OCI-LY7 (cell line): Measurements from ENCODE around the gene ALDH2. TPM values are rescaled to one million over a fixed set of nuclear protein-coding genes. Genes with fewer than 3 reads are reported as not detected.

Source experiments
- BruUV-seq: library from RNA; stranded (reverse); fragments of 400-500 nt; replicated peaks from 2 replicates; lab custom pipeline; 2021; lab: Mats Ljungman, UMichigan
- CTCF ChIA-PET: fragments of 300-600 bp; sonication (Branson Sonifier 250); formaldehyde crosslinking; loops from one replicate; lab custom pipeline; 2022; ENCODE audit warnings: antibody characterized with exemption; ENCODE audit not compliant: unreplicated experiment; lab: Charles Lee
- POLR2A ChIA-PET: fragments of 300-600 bp; sonication (Branson Sonifier 250); formaldehyde crosslinking; loops from one replicate; lab custom pipeline; 2022; ENCODE audit warnings: antibody characterized with exemption; lab: Charles Lee
- DNase-seq: peaks from one replicate; pipeline ENCODE4 v3.0.0-alpha.2; 2015; ENCODE audit warnings: low spot score
- H2AFZ ChIP-seq: fragments of 200-600 bp; sonication (generic), shearing (Covaris generic); 2 replicates; pipeline ENCODE4 v1.6.1; 2014; ENCODE audit warnings: mild to moderate bottlenecking, antibody characterized with exemption, low read length, moderate library complexity
- H3K27ac ChIP-seq: fragments of 200-600 bp; sonication (generic); 2 replicates; pipeline ENCODE4 v1.5.1; 2014; ENCODE audit warnings: mixed run types, low read depth, mild to moderate bottlenecking, moderate library complexity, low read length, inconsistent platforms; ENCODE audit not compliant: poor library complexity, severe bottlenecking
- H3K36me3 ChIP-seq: fragments of 200-600 bp; sonication (generic); 2 replicates; pipeline ENCODE4 v1.6.1; 2014; ENCODE audit warnings: mild to moderate bottlenecking, antibody characterized with exemption, low read length, moderate library complexity, mixed read lengths; ENCODE audit not compliant: insufficient read depth
- H3K4me1 ChIP-seq: fragments of 200-600 bp; sonication (generic); 2 replicates; pipeline ENCODE4 v1.5.1; 2014; ENCODE audit warnings: mild to moderate bottlenecking, low read length; ENCODE audit not compliant: insufficient read depth, poor library complexity, severe bottlenecking
- H3K4me2 ChIP-seq: fragments of 200-600 bp; sonication (generic); 2 replicates; pipeline ENCODE4 v1.6.1; 2014; ENCODE audit warnings: mild to moderate bottlenecking, low read length
- H3K4me3 ChIP-seq: fragments of 200-600 bp; sonication (generic); 2 replicates; pipeline ENCODE4 v1.5.1; 2014; ENCODE audit warnings: mild to moderate bottlenecking, low read depth, low read length; ENCODE audit not compliant: poor library complexity, severe bottlenecking
- H3K79me2 ChIP-seq: fragments of 200-600 bp; sonication (generic); 2 replicates; pipeline ENCODE4 v1.6.1; 2016; ENCODE audit warnings: low read depth, mild to moderate bottlenecking, low read length, moderate library complexity, mixed read lengths; ENCODE audit not compliant: insufficient read depth
- H3K9me2 ChIP-seq: fragments of 200-600 bp; sonication (generic); 2 replicates; pipeline ENCODE4 v1.6.1; 2016; ENCODE audit warnings: mild to moderate bottlenecking, low read length, mixed read lengths; ENCODE audit not compliant: insufficient read depth
- H3K9me3 ChIP-seq: fragments of 200-600 bp; sonication (generic); 2 replicates; pipeline ENCODE4 v1.6.1; 2014; ENCODE audit warnings: mild to moderate bottlenecking, mixed run types, low read length, mixed read lengths
- H4K20me1 ChIP-seq: fragments of 200-600 bp; sonication (generic); 2 replicates; pipeline ENCODE4 v1.6.1; 2014; ENCODE audit warnings: mild to moderate bottlenecking, antibody characterized with exemption, low read length, moderate library complexity, mixed read lengths; ENCODE audit not compliant: insufficient read depth
- EZH2phosphoT487 ChIP-seq: fragments of 200-600 bp; sonication (generic); IDR thresholded peaks from 2 replicates; pipeline ENCODE4 v1.6.1; 2018; ENCODE audit warnings: low read depth, borderline replicate concordance, mild to moderate bottlenecking, mixed run types, antibody characterized with exemption, low read length, moderate library complexity, mixed read lengths
- intact Hi-C: fragments of 100-400 bp; cut with micrococcal nuclease; formaldehyde crosslinking; loops from one replicate; pipeline ENCODE4 v1.10.0; 2022; ENCODE audit not compliant: unreplicated experiment
- total RNA-seq, 2 experiments: library from RNA; depleted of rRNA in 1 of 2; stranded (reverse); fragments of >200 nt in 1 of 2; shearing (Covaris generic) in 1 of 2; gene quantifications; 2 replicates each; pipeline ENCODE4 v1.2.3, GENCODE V29; 2014 to 2022
- TF ChIP-seq, protein P1 (sequence below): fragments of 200-600 bp; sonication (generic); conservative IDR thresholded peaks from 2 replicates; pipeline ENCODE4 v1.5.1; 2014; ENCODE audit warnings: mild to moderate bottlenecking, antibody characterized with exemption, low read length, moderate library complexity, mixed read lengths

The ALDH2 gene
- total RNA-seq, 2 experiments from 2014 or later = 16.5 to 19.9 TPM

DNA sequence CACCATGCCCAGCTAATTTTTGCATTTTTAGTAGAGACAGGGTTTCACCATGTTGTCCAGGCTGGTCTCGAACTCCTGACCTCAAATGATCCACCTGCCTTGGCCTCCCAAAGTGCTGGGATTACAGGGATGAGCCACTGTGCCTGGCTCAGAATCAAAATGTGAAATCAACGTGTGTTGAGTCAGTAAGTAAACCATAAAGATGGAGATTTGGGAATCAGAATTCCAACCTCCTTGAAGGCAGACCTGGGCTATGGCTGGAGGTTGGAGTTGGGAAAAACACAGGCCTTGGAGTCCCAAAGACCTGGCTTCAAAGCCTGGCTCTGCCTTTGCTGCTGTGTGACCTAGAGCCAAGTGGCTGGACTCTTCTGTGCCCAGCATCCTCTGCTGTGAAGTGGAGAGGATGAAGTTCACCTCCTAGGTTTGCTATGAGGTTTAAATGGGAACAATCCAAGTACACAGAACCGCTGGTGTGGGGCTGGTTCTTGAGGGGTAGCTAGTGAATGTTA, 10.2 kb downstream of the ALDH2 start:
- Histone ChIP-seq H3K79me2 (no peaks in the 10 kb centered on the region), H3K4me1 (peaks cover 32% of the 10 kb centered on the region), H2AFZ (no peak overlapping the region), H3K9me3 (no peaks in the 10 kb centered on the region), H3K36me3 (no peaks in the 10 kb centered on the region), H3K4me3 (no peak overlapping the region), H3K9me2 (no peaks in the 10 kb centered on the region), H3K4me2 (no peak overlapping the region), H4K20me1 (no peaks in the 10 kb centered on the region), H3K27ac (no peak overlapping the region)
- no peak for DNase-seq
- ChIA-PET POLR2A (interaction anchor here (0.6 to 5.1 kb wide), 5 partner anchors 8 to 364 kb away, joined by 3 to 26 read pairs (median 3); no protein-coding TSS in a partner anchor), CTCF (no interaction called here)
- no TSS peak for BruUV-seq
- TF ChIP-seq, protein P1, sequence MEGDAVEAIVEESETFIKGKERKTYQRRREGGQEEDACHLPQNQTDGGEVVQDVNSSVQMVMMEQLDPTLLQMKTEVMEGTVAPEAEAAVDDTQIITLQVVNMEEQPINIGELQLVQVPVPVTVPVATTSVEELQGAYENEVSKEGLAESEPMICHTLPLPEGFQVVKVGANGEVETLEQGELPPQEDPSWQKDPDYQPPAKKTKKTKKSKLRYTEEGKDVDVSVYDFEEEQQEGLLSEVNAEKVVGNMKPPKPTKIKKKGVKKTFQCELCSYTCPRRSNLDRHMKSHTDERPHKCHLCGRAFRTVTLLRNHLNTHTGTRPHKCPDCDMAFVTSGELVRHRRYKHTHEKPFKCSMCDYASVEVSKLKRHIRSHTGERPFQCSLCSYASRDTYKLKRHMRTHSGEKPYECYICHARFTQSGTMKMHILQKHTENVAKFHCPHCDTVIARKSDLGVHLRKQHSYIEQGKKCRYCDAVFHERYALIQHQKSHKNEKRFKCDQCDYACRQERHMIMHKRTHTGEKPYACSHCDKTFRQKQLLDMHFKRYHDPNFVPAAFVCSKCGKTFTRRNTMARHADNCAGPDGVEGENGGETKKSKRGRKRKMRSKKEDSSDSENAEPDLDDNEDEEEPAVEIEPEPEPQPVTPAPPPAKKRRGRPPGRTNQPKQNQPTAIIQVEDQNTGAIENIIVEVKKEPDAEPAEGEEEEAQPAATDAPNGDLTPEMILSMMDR = no peak
- TF ChIP-seq EZH2phosphoT487 = no peak
- intact Hi-C loops = no loop called here

DNA sequence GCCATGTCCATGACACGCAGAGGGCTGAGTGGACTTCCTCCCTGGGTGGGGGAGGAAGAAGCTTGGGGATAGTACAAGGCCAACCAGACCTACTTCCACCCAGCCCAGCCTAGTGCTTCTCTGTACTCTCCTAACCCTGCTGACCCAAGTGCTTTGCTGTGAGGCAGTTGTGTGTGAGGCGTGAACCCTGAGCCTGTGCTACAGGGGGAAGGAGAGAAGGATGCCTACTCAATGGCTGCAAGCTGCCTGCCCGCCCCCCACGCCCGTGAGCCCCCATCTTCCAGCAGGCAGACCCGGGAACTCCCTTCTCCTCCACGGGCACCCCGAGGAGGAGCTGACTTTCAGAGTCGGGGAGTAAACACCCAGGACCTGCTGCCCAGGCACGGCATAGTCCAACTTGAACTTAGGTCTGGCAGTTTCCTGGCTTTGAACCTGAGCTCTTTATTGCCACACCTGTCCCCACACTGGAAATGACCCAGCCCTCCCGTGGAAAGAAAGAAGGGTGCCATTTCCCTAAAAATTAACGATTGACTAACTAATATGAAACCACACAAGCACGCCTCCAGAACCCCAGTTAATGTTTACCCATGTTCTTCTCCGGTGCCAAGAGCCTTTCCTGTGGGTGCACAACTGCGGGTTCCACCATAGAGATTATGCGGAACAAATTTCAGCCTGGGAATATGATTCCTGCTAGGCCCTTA, 10.8 kb downstream of the ALDH2 start:
- BruUV-seq = no TSS peak
- Histone ChIP-seq H3K9me2 (no peaks in the 10 kb centered on the region), H3K4me1 (peaks cover 32% of the 10 kb centered on the region), H3K27ac (no peak overlapping the region), H3K36me3 (no peaks in the 10 kb centered on the region), H3K4me2 (no peak overlapping the region), H4K20me1 (no peaks in the 10 kb centered on the region), H3K9me3 (no peaks in the 10 kb centered on the region), H2AFZ (no peak overlapping the region), H3K4me3 (no peak overlapping the region), H3K79me2 (no peaks in the 10 kb centered on the region)
- no peak for TF ChIP-seq EZH2phosphoT487
- TF ChIP-seq, protein P1 = no peak
- no peak for DNase-seq
- CTCF ChIA-PET = no interaction called here
- intact Hi-C loops = no loop called here
- POLR2A ChIA-PET = interaction anchor here (0.6 to 5.1 kb wide), 4 partner anchors 8 to 363 kb away, joined by 3 to 26 read pairs (median 4); no protein-coding TSS in a partner anchor

DNA sequence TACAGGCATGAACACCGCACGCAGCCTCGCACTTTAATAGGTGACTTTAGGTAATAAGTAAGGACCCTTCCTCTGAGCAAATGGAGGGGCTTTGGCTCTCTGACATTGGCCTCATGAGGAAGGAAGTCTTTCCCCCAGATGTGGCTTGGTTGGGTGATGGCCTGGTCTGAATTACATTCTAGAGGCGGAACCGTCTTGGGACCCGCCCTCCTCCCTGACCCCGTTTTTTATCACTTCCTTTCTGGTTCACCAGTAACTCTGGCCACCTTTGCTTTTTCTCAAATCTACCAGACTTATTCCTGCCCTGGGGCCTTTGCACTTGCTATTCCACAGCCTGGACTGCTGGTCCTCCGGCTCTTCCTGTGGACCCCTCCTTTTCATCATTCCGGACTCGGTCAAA, 13.4 kb downstream of the ALDH2 start:
- H3K27ac ChIP-seq = no peak overlapping the region
- H3K79me2 ChIP-seq = no peaks in the 10 kb centered on the region
- ChIA-PET CTCF (no interaction called here), POLR2A (no interaction called here)
- H3K4me3 ChIP-seq = no peak overlapping the region
- H2AFZ ChIP-seq = no peak overlapping the region
- BruUV-seq = no TSS peak
- H3K9me2 ChIP-seq = no peaks in the 10 kb centered on the region
- H3K36me3 ChIP-seq = no peaks in the 10 kb centered on the region
- TF ChIP-seq, protein P1 = no peak
- no peak for TF ChIP-seq EZH2phosphoT487
- intact Hi-C loops = no loop called here
- no peaks in the 10 kb centered on the region for H3K9me3 ChIP-seq
- DNase-seq = no peak
- no peak overlapping the region for H3K4me2 ChIP-seq
- H4K20me1 ChIP-seq = no peaks in the 10 kb centered on the region
- H3K4me1 ChIP-seq = peaks cover 11% of the 10 kb centered on the region
